Putamen (tissue), 1 donor: Measurements from ENCODE around the gene SFXN5.
"Not testable (repeated sequence)": the region's sequence is repeated elsewhere in the genome, so short reads cannot be mapped to it uniquely, and the experiment has no call there.

ENCODE experiments used
- DNase-seq: peaks from one replicate; pipeline ENCODE4 v3.0.0-alpha.2; 2016; ENCODE audit warnings: low spot score

Gene SFXN5

DNA sequence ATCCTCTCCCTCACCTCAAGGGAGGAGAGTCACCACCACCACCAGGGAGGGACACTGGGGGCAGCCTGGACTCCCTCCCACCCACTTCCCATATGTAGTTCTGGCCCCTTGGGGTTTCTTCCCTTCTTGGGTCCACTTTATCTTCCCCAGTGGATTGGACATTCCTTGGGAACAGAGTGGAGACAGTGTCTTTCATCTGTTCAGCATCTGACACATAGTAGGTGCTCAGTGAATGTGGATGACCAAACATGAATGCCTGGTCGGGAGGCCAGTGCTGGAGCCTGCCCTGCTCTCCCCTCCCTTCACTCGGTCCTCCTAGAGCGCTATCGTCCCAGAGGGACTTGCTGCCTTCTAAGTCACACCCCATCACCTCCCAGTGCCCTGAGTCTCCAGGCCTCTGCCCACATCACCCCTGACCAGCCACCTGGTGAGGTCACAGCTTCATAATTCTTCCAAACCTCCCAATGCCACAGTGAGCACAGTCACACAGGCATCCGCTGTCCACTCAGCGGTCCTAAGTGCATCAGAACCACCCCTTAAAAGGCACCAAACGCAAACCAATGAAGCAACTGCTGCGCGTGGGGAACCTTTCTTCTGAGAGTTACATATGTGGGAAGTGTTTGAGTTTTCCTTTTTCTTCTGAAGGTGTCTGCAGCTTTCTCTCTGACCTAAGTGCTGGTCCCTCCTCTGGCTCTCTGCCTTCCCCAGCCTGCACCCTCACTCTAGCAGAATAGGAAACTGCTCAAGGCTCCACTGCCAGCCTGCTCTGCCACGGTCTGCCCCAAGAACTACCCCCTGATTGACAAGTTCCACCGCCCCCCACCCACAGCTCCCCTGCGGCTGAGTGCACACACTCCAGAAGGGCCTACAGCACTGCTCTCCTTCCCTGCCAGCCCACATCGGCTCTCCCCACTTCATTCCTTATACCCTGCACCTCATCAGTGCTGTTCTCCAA lies 7.2 kb upstream of the SFXN5 start:
- DNase-seq: no peak

DNA sequence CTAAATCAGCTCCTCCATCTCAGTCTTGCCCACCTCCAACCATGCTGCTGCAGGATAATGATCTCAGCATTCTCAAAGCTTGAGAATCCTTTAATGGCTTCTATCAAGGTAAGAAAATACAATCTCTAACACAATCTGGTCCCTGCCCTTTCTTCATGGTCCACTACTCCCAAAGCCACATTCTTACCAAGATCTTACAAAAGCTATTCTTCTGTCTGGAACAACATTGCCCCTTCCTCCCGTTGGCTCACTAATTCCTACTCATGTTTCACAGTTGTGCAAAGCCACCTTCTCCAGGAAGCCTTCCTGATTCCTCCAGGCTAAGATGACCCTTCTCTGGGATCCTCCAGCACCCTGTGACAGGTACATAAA lies 5.9 kb upstream of the SFXN5 start:
- DNase-seq: no peak

DNA sequence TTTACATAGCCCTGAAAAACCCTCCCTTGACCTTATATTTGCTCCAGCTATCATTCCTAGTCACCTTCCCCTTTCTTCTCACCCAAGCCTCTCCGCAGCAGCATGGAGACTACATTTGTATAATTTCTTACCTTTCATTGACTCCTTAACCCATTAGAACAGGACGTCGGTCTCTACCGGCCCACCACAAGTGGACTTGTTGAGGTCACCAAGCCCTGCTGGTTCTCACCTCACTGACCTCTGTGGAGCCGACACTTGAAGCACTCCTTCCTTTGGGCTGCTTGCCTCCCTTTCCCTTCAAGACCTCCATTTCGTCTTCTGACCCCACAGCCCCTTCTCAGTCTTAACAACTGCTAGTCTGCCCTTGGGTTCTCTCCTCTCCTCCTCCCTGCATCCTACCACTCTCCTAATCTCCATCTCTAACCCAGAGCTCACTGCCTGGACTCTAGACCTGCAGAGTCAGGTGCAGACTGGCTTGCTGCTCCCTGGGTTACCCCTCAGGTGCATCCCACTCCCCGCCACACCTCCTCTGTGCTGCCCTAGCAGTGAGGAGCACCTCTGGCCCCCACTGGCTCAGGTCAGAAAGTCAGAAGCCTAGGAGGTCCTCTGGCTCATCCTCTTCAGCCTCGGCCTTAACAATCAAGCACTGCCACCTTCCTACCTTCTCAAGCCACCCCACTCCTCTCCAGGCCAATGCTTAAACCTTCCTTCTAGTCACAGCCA lies 5.3 kb upstream of the SFXN5 start:
- no peak for DNase-seq

DNA sequence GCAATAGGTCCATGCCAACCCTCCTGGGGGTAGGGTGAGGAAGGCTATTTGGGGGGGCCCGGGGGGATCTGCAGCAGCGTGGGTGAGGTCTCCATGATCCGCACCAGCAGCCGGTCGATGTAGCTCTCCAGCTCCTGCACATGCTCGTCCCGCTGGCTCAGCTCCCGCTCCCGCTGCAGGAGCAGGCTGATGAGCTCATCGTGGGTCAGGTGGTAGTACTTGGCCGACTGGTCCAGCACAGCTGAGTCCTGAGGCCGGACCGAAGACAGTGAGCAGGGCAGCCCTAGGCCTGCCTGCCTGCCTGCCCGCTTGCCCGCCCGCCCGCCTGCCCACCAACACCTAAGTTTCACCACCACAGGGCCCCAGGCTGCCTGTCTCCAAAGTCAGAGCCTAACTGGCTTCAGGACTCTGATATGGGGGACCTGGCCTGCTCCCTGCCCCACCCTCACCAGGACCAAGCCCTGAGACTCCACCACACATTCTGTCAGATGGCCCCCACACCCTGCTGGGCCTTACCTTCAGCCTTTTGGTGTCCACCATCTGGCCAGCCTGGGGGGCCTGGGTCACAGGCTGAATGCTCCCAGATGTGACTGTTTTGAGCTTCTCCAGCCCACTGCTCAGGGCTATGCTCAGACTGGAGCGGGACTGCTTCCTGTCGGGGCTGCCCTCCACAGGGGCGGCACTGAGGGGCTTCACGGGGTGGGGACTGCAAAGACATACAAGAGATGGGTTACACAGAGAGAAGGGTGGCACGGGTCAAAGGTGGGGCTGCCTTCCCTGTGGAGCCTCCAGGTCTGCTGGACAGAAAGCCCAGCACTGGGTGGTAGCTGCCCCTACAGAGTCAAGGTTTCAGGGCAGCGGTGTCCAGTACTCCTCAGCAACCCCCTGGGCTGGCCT lies 4.2 kb upstream of the SFXN5 start:
- DNase-seq: peak; percentile 48

DNA sequence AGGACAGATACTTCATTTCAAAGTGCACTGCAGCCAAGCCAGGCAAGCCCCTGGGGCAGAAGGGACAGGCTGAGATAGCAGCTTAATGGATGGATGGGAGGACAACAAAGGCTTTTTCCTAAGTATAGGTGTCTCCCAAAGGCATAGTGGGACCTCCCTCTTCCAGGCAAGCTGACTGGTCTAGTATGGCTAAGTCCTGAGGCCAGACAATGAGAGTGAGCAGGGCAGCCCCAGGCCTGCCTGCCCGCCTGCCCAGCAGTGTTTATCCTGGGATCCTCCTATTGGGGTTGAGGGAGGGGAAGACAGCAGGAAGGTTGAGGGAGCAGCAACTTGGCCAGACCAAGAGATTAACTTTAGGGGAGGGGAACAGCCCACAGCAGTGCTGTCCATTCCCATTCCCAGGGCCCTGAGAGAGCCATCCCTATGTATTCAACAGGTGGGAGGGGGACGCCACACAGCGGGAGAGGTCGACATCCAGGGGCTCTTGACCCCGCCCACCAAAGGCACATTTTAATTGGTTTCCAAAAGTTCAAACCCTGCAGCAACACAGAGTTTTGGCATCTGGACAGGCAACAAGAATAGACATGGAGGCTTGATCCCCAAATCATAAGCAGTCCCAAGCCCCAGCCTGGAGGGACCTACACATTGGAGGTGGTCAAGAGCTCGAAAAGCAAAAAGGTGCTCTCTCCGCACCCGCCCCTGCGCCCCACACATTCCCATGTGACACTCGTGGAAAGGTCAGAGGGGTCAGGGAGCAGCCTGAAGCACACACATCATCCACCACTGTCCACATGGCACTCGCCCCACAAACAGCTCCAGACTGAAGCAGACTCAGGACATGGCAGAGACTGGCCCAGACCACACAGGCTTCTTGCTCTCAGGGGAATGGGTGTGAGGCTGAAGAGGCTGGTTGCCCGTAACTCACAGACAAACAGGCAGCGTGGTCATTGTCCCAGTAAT lies 2.9 kb upstream of the SFXN5 start:
- no peak for DNase-seq

DNA sequence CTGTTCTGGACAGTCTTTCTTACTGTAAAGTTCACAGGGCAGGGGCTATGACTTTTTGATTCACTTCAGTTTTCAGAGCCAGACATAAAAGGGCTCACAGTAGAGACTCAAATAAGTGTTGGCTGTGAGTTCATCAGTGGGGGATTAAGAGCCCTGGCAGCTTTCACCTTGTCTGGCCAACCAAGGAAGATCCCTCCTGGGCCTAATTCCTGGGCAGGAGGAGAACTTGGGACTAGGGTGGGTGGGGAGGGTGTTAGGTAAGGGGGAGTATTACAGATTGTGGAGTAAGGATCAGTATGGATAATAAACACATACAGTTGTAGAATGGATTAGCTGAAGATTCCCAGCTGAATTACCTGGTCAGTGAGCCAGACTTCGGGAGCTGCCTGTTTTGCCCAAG lies 904 bp upstream of the SFXN5 start:
- no peak for DNase-seq

- DNase-seq: no peak
These were observed 550 bp upstream of the SFXN5 start for GRCh38 chr2:73072129-73072395.

- DNase-seq: no peak
These were observed 711 bp downstream of the SFXN5 start for GRCh38 chr2:73070643-73071359.

GRCh38 chr2:73069855-73070642 lies 1.5 kb downstream of the SFXN5 start:
- DNase-seq: no peak

- no peak for DNase-seq
These were observed 2.3 kb downstream of the SFXN5 start for GRCh38 chr2:73069041-73069854.

DNA sequence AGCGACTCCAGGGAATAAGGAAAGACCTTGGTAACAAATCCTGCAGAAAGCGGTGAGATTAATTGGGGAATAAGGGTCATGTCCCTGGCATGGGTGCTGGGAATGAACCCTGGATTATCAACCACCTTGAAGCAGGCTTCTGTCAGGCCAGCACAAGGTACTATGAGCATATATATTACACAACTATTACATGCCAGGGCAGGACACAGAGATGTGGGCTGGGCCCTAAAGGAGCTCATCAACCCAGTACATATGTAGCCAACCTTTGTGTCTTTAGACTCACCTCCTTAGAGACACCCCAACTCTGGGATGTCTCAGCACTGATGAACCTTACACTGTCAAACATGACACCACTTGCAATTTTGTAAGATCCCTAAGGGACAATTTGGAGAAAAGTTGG lies 3.4 kb downstream of the SFXN5 start:
- DNase-seq: no peak

DNA sequence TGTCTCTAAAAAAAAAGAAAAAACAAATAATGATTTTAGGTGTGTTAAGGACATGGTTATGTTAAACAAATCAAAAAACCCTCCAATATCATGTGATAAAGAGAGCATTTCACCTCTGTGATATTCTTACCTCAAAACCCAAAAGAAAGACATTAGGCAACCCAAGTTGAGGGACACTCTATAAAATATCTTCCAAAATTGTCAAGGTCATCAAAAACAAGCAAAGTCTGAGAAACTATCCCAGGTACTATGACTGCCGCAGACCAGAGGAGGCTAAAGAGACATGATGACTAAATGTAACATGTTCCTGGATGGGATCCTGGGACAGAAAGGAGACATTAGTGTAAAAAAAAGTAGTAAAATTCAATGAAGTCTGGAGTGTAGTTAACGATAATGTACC lies 4.5 kb downstream of the SFXN5 start:
- no peak for DNase-seq

DNA sequence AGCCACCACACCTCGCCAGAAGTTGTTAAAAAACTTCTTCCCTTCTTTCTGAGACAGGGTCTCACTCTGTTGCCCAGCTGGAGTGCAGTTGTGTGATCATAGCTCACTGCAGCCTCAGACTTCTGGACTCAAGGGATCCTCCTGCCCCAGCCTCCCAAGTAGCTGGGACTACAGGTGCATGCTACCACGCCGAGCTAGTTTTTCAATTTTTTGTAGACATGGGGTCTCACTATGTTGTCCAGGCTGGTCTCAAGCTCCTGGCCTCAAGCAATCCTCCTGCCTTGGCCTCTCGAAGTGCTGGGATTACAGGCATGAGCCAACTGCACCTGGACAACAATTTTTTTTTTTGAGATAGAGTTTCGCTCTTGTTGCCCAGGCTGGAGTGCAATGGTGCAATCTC lies 6.4 kb downstream of the SFXN5 start:
- not testable (repeated sequence) for DNase-seq

DNA sequence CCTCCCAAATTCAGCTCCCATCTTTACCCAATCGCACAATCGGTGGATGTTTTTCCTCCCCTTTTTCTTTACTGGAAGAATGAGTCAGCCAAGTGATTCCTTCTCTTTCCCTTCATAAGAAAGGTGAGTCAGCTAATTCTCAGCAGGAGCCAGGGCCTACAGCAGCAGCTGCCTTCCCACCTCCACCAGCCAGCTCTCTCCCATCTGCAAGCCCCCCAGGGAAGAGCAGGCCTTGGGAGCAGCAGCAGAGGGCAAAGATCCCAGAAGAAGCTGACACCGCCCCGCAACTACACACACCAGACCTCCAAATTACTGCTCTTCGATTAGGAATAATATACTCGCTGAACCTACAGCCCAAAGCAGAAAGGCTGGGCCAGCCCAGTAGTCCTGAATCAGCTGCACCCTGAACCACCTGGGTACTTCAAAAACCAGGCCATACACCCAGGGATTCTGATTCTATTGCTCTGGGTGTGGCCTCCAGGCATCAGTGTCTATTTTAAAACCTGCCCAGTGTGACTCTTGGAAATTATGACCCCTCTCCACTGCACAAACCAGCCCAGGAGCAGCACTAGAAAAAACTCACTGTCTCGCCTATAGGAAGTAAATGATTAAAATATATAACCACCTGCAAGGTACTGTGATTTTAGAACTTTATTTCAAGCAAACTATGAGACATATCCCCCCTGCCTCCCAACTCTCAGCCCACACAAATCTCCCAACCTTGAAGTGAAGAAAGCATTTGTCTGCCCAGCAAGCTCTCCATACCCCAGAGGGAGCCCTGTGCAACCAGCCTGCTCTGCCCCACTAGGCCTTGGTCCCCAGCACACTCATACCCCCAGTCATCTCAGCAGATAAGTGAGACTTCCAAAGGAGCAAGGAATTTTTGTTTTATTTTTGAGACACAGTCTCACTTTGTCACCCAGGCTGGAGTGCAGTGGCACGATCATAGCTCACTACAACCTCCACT lies 7.3 kb downstream of the SFXN5 start:
- peak; percentile 57 for DNase-seq

DNA sequence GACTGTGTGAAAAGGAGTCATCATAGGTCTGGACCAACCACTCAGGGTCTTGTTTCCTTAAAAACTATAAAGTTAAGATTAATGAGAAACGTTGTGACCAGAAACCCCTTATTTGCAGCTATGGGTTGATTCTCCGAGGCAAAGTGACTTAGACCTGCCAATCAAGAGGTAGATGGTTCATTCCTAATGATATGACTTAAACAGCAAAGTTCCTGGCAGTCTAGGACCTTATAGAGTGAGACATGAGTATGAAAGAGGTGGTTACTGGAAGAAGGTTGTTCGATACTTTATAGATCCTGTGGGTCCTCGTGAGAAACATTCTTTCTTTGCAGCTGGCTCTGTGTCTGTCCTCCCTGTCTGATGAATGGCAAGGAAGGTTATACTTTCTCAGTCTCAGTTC lies 8.0 kb downstream of the SFXN5 start:
- no peak for DNase-seq

GRCh38 chr2:73059106-73059505 lies 12.4 kb downstream of the SFXN5 start:
- DNase-seq: peak; percentile 83

DNA sequence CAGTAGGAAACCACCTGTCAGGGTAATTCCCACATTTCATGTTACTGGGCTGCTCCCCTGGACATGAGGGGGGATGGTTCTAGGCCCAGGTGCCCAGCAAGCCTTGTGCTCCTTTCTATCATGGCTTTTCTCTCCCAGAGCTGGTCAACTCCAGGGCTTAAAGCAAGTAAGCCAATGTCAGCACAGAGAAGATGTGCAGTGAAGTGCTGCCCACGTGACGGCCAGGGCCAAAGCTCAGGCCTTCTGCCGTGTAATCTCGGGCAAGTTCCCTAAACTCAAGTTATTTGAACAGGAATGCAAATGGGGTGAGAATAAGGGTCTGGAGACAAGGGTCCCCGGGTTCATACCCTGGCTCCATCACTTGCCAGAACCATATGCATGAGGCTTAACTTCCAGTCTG lies 16.5 kb downstream of the SFXN5 start:
- no peak for DNase-seq
